CD8-positive, alpha-beta memory T cell (primary cell): ENCODE data around the gene MCCC2. TPM values are rescaled to one million over a fixed set of nuclear protein-coding genes. Genes with fewer than 3 reads are reported as not detected.
A peak's percentile ranks its signal among the peaks of the same experiment; 100 is the strongest.
"Not testable (repeated sequence)": the region's sequence is repeated elsewhere in the genome, so short reads cannot be mapped to it uniquely, and the experiment has no call there.

Experiments
- CTCF ChIA-PET: fragments of 350-600 bp; sonication (Branson Sonifier 250); formaldehyde crosslinking; loops from one replicate; lab custom pipeline; 2021; ENCODE audit warnings: antibody characterized with exemption; lab: Charles Lee
- POLR2A ChIA-PET: fragments of 350-600 bp; sonication (Branson Sonifier 250); formaldehyde crosslinking; loops from one replicate; lab custom pipeline; 2021; ENCODE audit warnings: antibody characterized with exemption; lab: Charles Lee
- DNase-seq, 5 donors: peaks; one replicate each; pipeline versions ENCODE4 v3.0.0 to v3.0.0-alpha.2; 2020 to 2022; ENCODE audit warnings: mixed read lengths in 1 of 5
- H3K27ac ChIP-seq: one replicate; pipeline ENCODE4 v1.7.0; 2013; ENCODE audit warnings: low read depth, mild to moderate bottlenecking, low read length, moderate library complexity
- H3K27me3 ChIP-seq: 2 replicates; pipeline ENCODE4 v1.7.0; 2013; ENCODE audit warnings: low read length, mild to moderate bottlenecking; ENCODE audit not compliant: insufficient read depth, poor library complexity, severe bottlenecking
- H3K36me3 ChIP-seq: 2 replicates; pipeline ENCODE4 v1.7.0; 2013; ENCODE audit warnings: mild to moderate bottlenecking, low read length, moderate library complexity; ENCODE audit not compliant: insufficient read depth
- H3K4me1 ChIP-seq: 2 replicates; pipeline ENCODE4 v1.7.0; 2013; ENCODE audit warnings: mild to moderate bottlenecking, low read length, moderate library complexity; ENCODE audit not compliant: insufficient read depth
- H3K4me3 ChIP-seq: 2 replicates; pipeline ENCODE4 v1.7.0; 2013; ENCODE audit warnings: mild to moderate bottlenecking, low read length
- H3K9me3 ChIP-seq: 2 replicates; pipeline ENCODE4 v1.7.0; 2013; ENCODE audit warnings: mild to moderate bottlenecking, low read length
- H3K27ac Mint-ChIP-seq, 8 donors: one replicate each; pipeline ENCODE4 v1.8.0; 2020 to 2021; ENCODE audit warnings: mixed read lengths in 8 of 8, mild to moderate bottlenecking in 6 of 8, inconsistent platforms in 3 of 8, moderate library complexity in 3 of 8
- H3K27me3 Mint-ChIP-seq, 2 donors: one replicate each; pipeline ENCODE4 v1.8.0; 2020 to 2021; ENCODE audit warnings: mixed read lengths in 2 of 2, mild to moderate bottlenecking in 1 of 2, moderate library complexity in 1 of 2
- H3K36me3 Mint-ChIP-seq, 3 donors: one replicate each; pipeline ENCODE4 v1.8.0; 2020 to 2021; ENCODE audit warnings: mixed read lengths in 3 of 3, inconsistent platforms in 1 of 3, mild to moderate bottlenecking in 1 of 3
- H3K4me1 Mint-ChIP-seq, 3 donors: one replicate each; pipeline ENCODE4 v1.8.0; 2020 to 2021; ENCODE audit warnings: mixed read lengths in 3 of 3, inconsistent platforms in 1 of 3, mild to moderate bottlenecking in 1 of 3
- H3K4me3 Mint-ChIP-seq, 7 donors: one replicate each; pipeline ENCODE4 v1.8.0; 2020 to 2021; ENCODE audit warnings: mixed read lengths in 7 of 7, mild to moderate bottlenecking in 6 of 7, moderate library complexity in 4 of 7, inconsistent platforms in 2 of 7
- H3K9me3 Mint-ChIP-seq, 5 donors: one replicate each; pipeline ENCODE4 v1.8.0; 2020 to 2022; ENCODE audit warnings: mixed read lengths in 5 of 5, mild to moderate bottlenecking in 3 of 5, moderate library complexity in 2 of 5, inconsistent platforms in 1 of 5
- polyA plus RNA-seq: library from polyadenylated mRNA; unstranded; fragments of 300-500 nt; fragmentation: Illumina TruSeq; gene quantifications from one replicate; pipeline ENCODE4 v1.2.3, GENCODE V29; 2021
- total RNA-seq, 2 experiments: library from RNA; stranded (reverse); gene quantifications; one replicate each; pipeline ENCODE4 v1.2.3, GENCODE V29; 2021

MCCC2 gene
- total and polyA plus RNA-seq, 3 experiments from 2014 or later = 26.0 to 63.8 (median 62.8) TPM

- H3K9me3 ChIP-seq, H3K4me3 ChIP-seq, H3K27me3 Mint-ChIP-seq, CTCF ChIA-PET, H3K4me3 Mint-ChIP-seq, H3K27me3 ChIP-seq, H3K4me1 ChIP-seq, H3K27ac ChIP-seq, H3K9me3 Mint-ChIP-seq, DNase-seq, POLR2A ChIA-PET: not testable (repeated sequence)
- H3K36me3 ChIP-seq = peaks cover 14% of the 10 kb centered on the region
- Mint-ChIP-seq H3K36me3 (peaks cover 10 to 84% (median 43%) of the 10 kb centered on the region in 3 donors), H3K27ac (peak overlapping the region in 3 of 8 donors; percentile 61 to 78 (median 63)), H3K4me1 (peaks cover 9 to 14% (median 13%) of the 10 kb centered on the region in 3 donors)
Observed at GRCh38 chr5:71650940-71651339, 63.8 kb downstream of the MCCC2 start.

- no peaks in the 10 kb centered on the region for H3K9me3 Mint-ChIP-seq
- no peak for DNase-seq
- peaks cover 12 to 82% (median 38%) of the 10 kb centered on the region in 3 donors for H3K36me3 Mint-ChIP-seq
- CTCF ChIA-PET = interaction anchor here (1.5 kb wide), 1 partner anchor 9 kb away, joined by 3 read pairs; no protein-coding TSS in a partner anchor
- H3K4me3 Mint-ChIP-seq = no peak overlapping the region
- H3K4me1 ChIP-seq = no peaks in the 10 kb centered on the region
- POLR2A ChIA-PET = no interaction called here
- H3K36me3 ChIP-seq = peaks cover 14% of the 10 kb centered on the region
- peak overlapping the region in 4 of 8 donors; percentile 47 to 78 (median 68) for H3K27ac Mint-ChIP-seq
- H3K4me1 Mint-ChIP-seq = peaks cover 9 to 14% (median 13%) of the 10 kb centered on the region in 3 donors
- no peaks in the 10 kb centered on the region for H3K9me3 ChIP-seq
- no peak overlapping the region for H3K27ac ChIP-seq
- H3K4me3 ChIP-seq = no peak overlapping the region
- H3K27me3 Mint-ChIP-seq = no peaks in the 10 kb centered on the region
- H3K27me3 ChIP-seq = no peaks in the 10 kb centered on the region
Observed at GRCh38 chr5:71651579-71651978, 64.4 kb downstream of the MCCC2 start.

GRCh38 chr5:71652349-71652748 lies 65.2 kb downstream of the MCCC2 start:
- H3K9me3 ChIP-seq = no peaks in the 10 kb centered on the region
- H3K4me3 ChIP-seq = no peak overlapping the region
- no peak for DNase-seq
- Mint-ChIP-seq H3K4me3 (no peak overlapping the region), H3K36me3 (peaks cover 17 to 82% (median 34%) of the 10 kb centered on the region in 3 donors), H3K9me3 (no peaks in the 10 kb centered on the region), H3K27ac (no peak overlapping the region), H3K4me1 (peaks cover 9 to 14% (median 13%) of the 10 kb centered on the region in 3 donors), H3K27me3 (no peaks in the 10 kb centered on the region)
- POLR2A ChIA-PET = no interaction called here
- H3K36me3 ChIP-seq = peaks cover 14% of the 10 kb centered on the region
- no peak overlapping the region for H3K27ac ChIP-seq
- no peaks in the 10 kb centered on the region for H3K27me3 ChIP-seq
- H3K4me1 ChIP-seq = no peaks in the 10 kb centered on the region
- CTCF ChIA-PET = interaction anchor here (1.5 kb wide), 1 partner anchor 9 kb away, joined by 3 read pairs; no protein-coding TSS in a partner anchor

- POLR2A ChIA-PET = no interaction called here
- H3K27me3 ChIP-seq = no peaks in the 10 kb centered on the region
- H3K27ac Mint-ChIP-seq = peak overlapping the region in 1 of 8 donors; percentile 29
- DNase-seq = no peak
- no peaks in the 10 kb centered on the region for H3K9me3 Mint-ChIP-seq
- H3K36me3 Mint-ChIP-seq = peaks cover 16 to 83% (median 37%) of the 10 kb centered on the region in 3 donors
- H3K27ac ChIP-seq = no peak overlapping the region
- no peak overlapping the region for H3K4me3 ChIP-seq
- peaks cover 9 to 14% (median 13%) of the 10 kb centered on the region in 3 donors for H3K4me1 Mint-ChIP-seq
- CTCF ChIA-PET = interaction anchor here (1.5 kb wide), 1 partner anchor 8 kb away, joined by 3 read pairs; no protein-coding TSS in a partner anchor
- H3K4me1 ChIP-seq = no peaks in the 10 kb centered on the region
- H3K27me3 Mint-ChIP-seq = no peaks in the 10 kb centered on the region
- peaks cover 14% of the 10 kb centered on the region for H3K36me3 ChIP-seq
- no peaks in the 10 kb centered on the region for H3K9me3 ChIP-seq
- no peak overlapping the region for H3K4me3 Mint-ChIP-seq
Observed at GRCh38 chr5:71652803-71653543, 65.8 kb downstream of the MCCC2 start.

- Histone ChIP-seq H3K4me1 (no peaks in the 10 kb centered on the region), H3K27me3 (no peaks in the 10 kb centered on the region), H3K27ac (no peak overlapping the region), H3K4me3 (no peak overlapping the region), H3K9me3 (no peaks in the 10 kb centered on the region), H3K36me3 (no peaks in the 10 kb centered on the region)
- H3K27ac Mint-ChIP-seq = peak overlapping the region in 3 of 8 donors; percentile 9 to 26 (median 9)
- DNase-seq = no peak
- no peak overlapping the region for H3K4me3 Mint-ChIP-seq
- H3K27me3 Mint-ChIP-seq = no peaks in the 10 kb centered on the region
- ChIA-PET CTCF (no interaction called here), POLR2A (no interaction called here)
- no peaks in the 10 kb centered on the region for H3K9me3 Mint-ChIP-seq
- H3K36me3 Mint-ChIP-seq = peaks cover 12 to 34% (median 20%) of the 10 kb centered on the region in 3 donors
- H3K4me1 Mint-ChIP-seq = no peaks in the 10 kb centered on the region
Observed at GRCh38 chr5:71658916-71659662, 71.9 kb downstream of the MCCC2 start.

GRCh38 chr5:71662381-71662780 lies 75.2 kb downstream of the MCCC2 start:
- CTCF ChIA-PET = no interaction called here
- no peaks in the 10 kb centered on the region for H3K4me1 Mint-ChIP-seq
- peak overlapping the region in 1 of 8 donors; percentile 61 for H3K27ac Mint-ChIP-seq
- Histone ChIP-seq H3K9me3 (no peaks in the 10 kb centered on the region), H3K36me3 (no peaks in the 10 kb centered on the region), H3K27me3 (no peaks in the 10 kb centered on the region), H3K4me1 (no peaks in the 10 kb centered on the region), H3K27ac (no peak overlapping the region), H3K4me3 (no peak overlapping the region)
- H3K9me3 Mint-ChIP-seq = no peaks in the 10 kb centered on the region
- no peak overlapping the region for H3K4me3 Mint-ChIP-seq
- H3K27me3 Mint-ChIP-seq = no peaks in the 10 kb centered on the region
- POLR2A ChIA-PET = no interaction called here
- DNase-seq = no peak
- peaks cover 10 to 11% (median 10%) of the 10 kb centered on the region in 3 donors for H3K36me3 Mint-ChIP-seq

GRCh38 chr5:71663191-71663969 lies 76.2 kb downstream of the MCCC2 start:
- POLR2A ChIA-PET = no interaction called here
- Mint-ChIP-seq H3K27ac (no peak overlapping the region), H3K9me3 (no peaks in the 10 kb centered on the region), H3K36me3 (peaks cover under 1 to 4% (median under 1%) of the 10 kb centered on the region in 3 donors), H3K27me3 (no peaks in the 10 kb centered on the region), H3K4me3 (no peak overlapping the region), H3K4me1 (no peaks in the 10 kb centered on the region)
- Histone ChIP-seq H3K9me3 (no peaks in the 10 kb centered on the region), H3K27me3 (no peaks in the 10 kb centered on the region), H3K27ac (no peak overlapping the region), H3K4me3 (no peak overlapping the region), H3K36me3 (no peaks in the 10 kb centered on the region), H3K4me1 (no peaks in the 10 kb centered on the region)
- CTCF ChIA-PET = no interaction called here
- DNase-seq = no peak
